HEK293T (cell line): ENCODE results near the gene ITGA2.
A peak's percentile ranks its signal among the peaks of the same experiment; 100 is the strongest.

Experiments used
- ARNT ChIP-seq: fragments of 450-650 bp; IDR thresholded peaks from 2 replicates; pipeline ENCODE4 v1.6.1; 2017; ENCODE audit warnings: mild to moderate bottlenecking
- BHLHE40 ChIP-seq: fragments of 450-650 bp; IDR thresholded peaks from 2 replicates; pipeline ENCODE4 v1.6.1; 2016; ENCODE audit warnings: mild to moderate bottlenecking, moderate library complexity, borderline replicate concordance
- CTBP1 ChIP-seq: fragments of 450-650 bp; IDR thresholded peaks from 2 replicates; pipeline ENCODE4 v1.6.1; 2016; ENCODE audit warnings: borderline replicate concordance
- ELF4 ChIP-seq: fragments of 450-650 bp; IDR thresholded peaks from 2 replicates; pipeline ENCODE4 v1.6.1; 2017; ENCODE audit warnings: antibody characterized with exemption
- FOXA1 ChIP-seq: fragments of 450-650 bp; IDR thresholded peaks from 2 replicates; pipeline ENCODE4 v1.6.1; 2016; ENCODE audit warnings: mild to moderate bottlenecking
- FOXM1 ChIP-seq: fragments of 450-650 bp; IDR thresholded peaks from 2 replicates; pipeline ENCODE4 v1.6.1; 2017; ENCODE audit warnings: mild to moderate bottlenecking, borderline replicate concordance
- HDGF ChIP-seq: fragments of 450-650 bp; IDR thresholded peaks from 2 replicates; pipeline ENCODE4 v1.6.1; 2017; ENCODE audit warnings: antibody characterized with exemption, borderline replicate concordance
- L3MBTL2 ChIP-seq: fragments of 450-650 bp; conservative IDR thresholded peaks from 2 replicates; pipeline ENCODE4 v1.6.1; 2016; ENCODE audit warnings: mild to moderate bottlenecking
- NFRKB ChIP-seq: fragments of 450-650 bp; IDR thresholded peaks from 2 replicates; pipeline ENCODE4 v1.6.1; 2016; ENCODE audit warnings: mild to moderate bottlenecking, moderate library complexity
- SP1 ChIP-seq: fragments of 450-650 bp; IDR thresholded peaks from 2 replicates; pipeline ENCODE4 v1.6.1; 2017
- SUZ12 ChIP-seq: fragments of 450-650 bp; IDR thresholded peaks from 2 replicates; pipeline ENCODE4 v1.6.1; 2016; ENCODE audit warnings: mild to moderate bottlenecking
- TARDBP ChIP-seq: fragments of 450-650 bp; IDR thresholded peaks from 2 replicates; pipeline ENCODE4 v1.6.1; 2016
- ZNF384 ChIP-seq: fragments of 450-650 bp; IDR thresholded peaks from 2 replicates; pipeline ENCODE4 v1.6.1; 2016

DNA sequence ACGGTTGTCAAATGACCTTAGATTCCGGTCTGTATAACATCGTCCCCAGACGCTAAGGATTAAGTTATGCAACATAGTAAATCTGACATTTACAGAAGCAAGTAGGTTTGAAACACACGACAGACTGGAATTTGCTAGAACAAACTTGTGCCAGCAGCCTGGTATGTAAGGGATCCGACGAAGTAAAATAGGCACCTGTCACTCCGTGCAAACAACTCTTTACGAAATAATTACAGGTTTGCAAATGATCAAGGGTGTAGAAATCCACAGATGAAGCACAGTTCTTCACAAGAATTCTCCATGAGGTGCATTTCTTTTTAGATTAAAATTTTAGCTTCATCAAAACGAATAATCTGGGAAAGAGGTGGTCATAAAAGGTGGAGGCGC is 119.9 kb downstream of the ITGA2 start:
- TF ChIP-seq BHLHE40 (no peak), SP1 (no peak), CTBP1 (no peak), ZNF384 (no peak), FOXM1 (no peak), L3MBTL2 (0 out of 2 replicates have a peak, but pooled peaks have one; percentile 9), FOXA1 (no peak), NFRKB (no peak), HDGF (no peak), SUZ12 (no peak), TARDBP (no peak), ELF4 (no peak), ARNT (no peak)
